ENCODE measurements around the gene CBLN3. TPM values are rescaled to one million over a fixed set of nuclear protein-coding genes. Genes with fewer than 3 reads are reported as not detected.

The CBLN3 gene
- total and polyA plus RNA-seq, 2 of the 4 experiments (the other 2 are of a cell fraction) = 0.72 to 4.5 TPM

DNA sequence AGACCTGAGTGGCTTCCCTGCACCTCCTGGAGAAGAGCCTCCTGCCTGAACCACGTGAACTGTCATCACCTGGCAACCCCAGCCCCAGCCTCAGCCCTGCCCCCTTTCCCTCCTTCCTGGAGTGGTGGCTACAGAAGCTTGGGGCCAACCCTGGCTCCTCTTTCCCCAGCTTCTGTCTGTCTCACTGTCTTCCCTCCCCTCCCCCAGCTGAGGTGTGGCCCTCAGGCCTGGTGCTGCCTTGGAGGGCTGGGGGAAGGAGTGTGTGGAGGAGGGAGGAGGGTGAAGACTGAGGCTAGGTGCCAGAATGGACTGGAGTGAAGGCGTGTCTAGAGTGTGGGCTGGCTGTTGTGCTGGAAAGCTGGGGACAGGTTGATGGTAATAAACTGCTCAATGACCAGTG lies 51.8 kb downstream of the CBLN3 start:
- Histone ChIP-seq H3K56ac (ENCODE audit: extremely low read depth, insufficient read depth, low read length) (no peak overlapping the region), H2AK5ac (ENCODE audit: low read depth, low read length) (no peak overlapping the region), H2BK20ac (ENCODE audit: low read depth, low read length) (no peak overlapping the region), H3K79me1 (ENCODE audit: low read depth in 1 of 2, low read length in 2 of 2) (peaks cover 0 to 3% of the 10 kb centered on the region in 2 experiments; a peak in 1 of 4 replicates), H4K5ac (ENCODE audit: low read depth, low read length) (no peak overlapping the region), H3K27ac (ENCODE audit: insufficient read depth, low read length) (no peak overlapping the region), H3K18ac (ENCODE audit: low read depth, low read length) (no peak overlapping the region), H3K4me1 (ENCODE audit: control insufficient read depth, insufficient read depth, low read length) (no peaks in the 10 kb centered on the region), H3K4ac (ENCODE audit: low read depth, low read length) (no peak overlapping the region), H2AK9ac (replicated peaks; ENCODE audit: low read depth, low read length, poor library complexity) (no peak overlapping the region), H3K9me1 (ENCODE audit: insufficient read depth, low read length) (peaks cover 5% of the 10 kb centered on the region), H2BK15ac (ENCODE audit: low read depth, low read length) (no peak overlapping the region), H3K23ac (ENCODE audit: low read depth, low read length) (no peak overlapping the region), H3K27me3 (ENCODE audit: control insufficient read depth, insufficient read depth, low read length) (no peaks in the 10 kb centered on the region), H3K36me3 (ENCODE audit: control insufficient read depth, insufficient read depth, low read length) (peaks cover 56% of the 10 kb centered on the region), H2AFZ (replicated peaks; ENCODE audit: low read length, poor library complexity) (no peak overlapping the region), H3K4me3 (ENCODE audit: insufficient read depth, low read depth, low read length) (no peak overlapping the region), H2BK5ac (ENCODE audit: low read depth, low read length, poor library complexity, severe bottlenecking) (no peak overlapping the region), H4K8ac (ENCODE audit: low read depth in 2 of 2, low read length in 2 of 2) (no peak overlapping the region), H3K4me2 (ENCODE audit: low read depth, low read length) (no peak overlapping the region), H3K9me3 (ENCODE audit: control insufficient read depth, insufficient read depth, low read length) (no peaks in the 10 kb centered on the region), H3K9ac (ENCODE audit: low read depth, low read length) (no peak overlapping the region), H3K14ac (replicated peaks; ENCODE audit: low read depth, low read length) (no peak overlapping the region), H4K20me1 (ENCODE audit: insufficient read depth, low read length) (0 out of 2 replicates have a peak, but pooled peaks cover 3% of the 10 kb centered on the region), H4K91ac (ENCODE audit: insufficient read depth, low read depth, low read length) (no peak overlapping the region), H2BK120ac (ENCODE audit: low read depth, low read length) (no peak overlapping the region)
- in situ Hi-C loops (cut with MboI; ENCODE audit: low sequenced_read_pairs) (no loop called here), dilution Hi-C loops (cut with HindIII; ENCODE audit: low sequenced_read_pairs, unreplicated experiment) (no loop called here), intact Hi-C loops (cut with micrococcal nuclease) (no loop called here)
- no TSS peak for BruUV-seq (replicated peaks)
- CTCF ChIA-PET = no interaction called here
- no peak for DNase-seq
- ATAC-seq (ENCODE audit: low read depth) = no peak
- TF ChIP-seq, protein P1, sequence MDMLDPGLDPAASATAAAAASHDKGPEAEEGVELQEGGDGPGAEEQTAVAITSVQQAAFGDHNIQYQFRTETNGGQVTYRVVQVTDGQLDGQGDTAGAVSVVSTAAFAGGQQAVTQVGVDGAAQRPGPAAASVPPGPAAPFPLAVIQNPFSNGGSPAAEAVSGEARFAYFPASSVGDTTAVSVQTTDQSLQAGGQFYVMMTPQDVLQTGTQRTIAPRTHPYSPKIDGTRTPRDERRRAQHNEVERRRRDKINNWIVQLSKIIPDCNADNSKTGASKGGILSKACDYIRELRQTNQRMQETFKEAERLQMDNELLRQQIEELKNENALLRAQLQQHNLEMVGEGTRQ (IDR thresholded peaks at IDR 0.05; ENCODE audit: low read depth, low read length) = no peak
- no peak for TF ChIP-seq MAZ (IDR thresholded peaks at IDR 0.05; ENCODE audit: borderline replicate concordance, low read depth, low read length)
- no peak for TF ChIP-seq POLR2A (IDR thresholded peaks at IDR 0.05; ENCODE audit: low read depth, low read length)
- no peak for TF ChIP-seq FOS (IDR thresholded peaks at IDR 0.05; ENCODE audit: low read depth, low read length)
- TF ChIP-seq SMC3 (IDR thresholded peaks at IDR 0.05; ENCODE audit: low read depth, low read length) = no peak
- TF ChIP-seq MAFK (IDR thresholded peaks at IDR 0.05; ENCODE audit: low read depth, low read length) = no peak
- POLR2A ChIA-PET (ENCODE audit: unreplicated experiment) = no interaction called here
- 100% methylated on average over 1 of the region's 2 CpGs; no CpG with 5 or more reads in 1 of the 2 experiments for WGBS, 2 experiments (ENCODE audit: extremely low coverage in 2 of 2, insufficient read length in 1 of 2)

Measured in IMR-90 (cell line).